ENCODE results near the gene DNAJC18.

DNAJC18 gene

GRCh38 chr5:139422307-139422893 is 16.9 kb downstream of the DNAJC18 start:
- Histone ChIP-seq H3K27me3 (ENCODE audit: control insufficient read depth, insufficient read depth, low read length) (no peaks in the 10 kb centered on the region), H3K9ac (ENCODE audit: low read depth, low read length) (no peak overlapping the region), H3K27ac (ENCODE audit: low read depth, low read length) (no peak overlapping the region), H3K4me1 (ENCODE audit: control insufficient read depth, insufficient read depth, low read length) (peaks cover 14% of the 10 kb centered on the region), H3K9me3 (ENCODE audit: control insufficient read depth, insufficient read depth, low read length) (no peaks in the 10 kb centered on the region), H3K36me3 (ENCODE audit: control insufficient read depth, insufficient read depth, low read length) (peaks cover 69% of the 10 kb centered on the region), H3K4me3 (ENCODE audit: low read depth, low read length) (no peak overlapping the region)

- Histone ChIP-seq H3K4me3 (ENCODE audit: low read depth, low read length) (no peak overlapping the region), H3K9me3 (ENCODE audit: control insufficient read depth, insufficient read depth, low read length) (no peaks in the 10 kb centered on the region), H3K27ac (ENCODE audit: low read depth, low read length) (peak overlapping the region; percentile 34), H3K27me3 (ENCODE audit: control insufficient read depth, insufficient read depth, low read length) (no peaks in the 10 kb centered on the region), H3K4me1 (ENCODE audit: control insufficient read depth, insufficient read depth, low read length) (peaks cover 14% of the 10 kb centered on the region), H3K9ac (ENCODE audit: low read depth, low read length) (no peak overlapping the region), H3K36me3 (ENCODE audit: control insufficient read depth, insufficient read depth, low read length) (peaks cover 58% of the 10 kb centered on the region)
These were observed 19.8 kb downstream of the DNAJC18 start for GRCh38 chr5:139419226-139420192.

GRCh38 chr5:139418793-139419192 is 20.5 kb downstream of the DNAJC18 start:
- Histone ChIP-seq H3K27me3 (ENCODE audit: control insufficient read depth, insufficient read depth, low read length) (no peaks in the 10 kb centered on the region), H3K4me1 (ENCODE audit: control insufficient read depth, insufficient read depth, low read length) (peaks cover 14% of the 10 kb centered on the region), H3K9me3 (ENCODE audit: control insufficient read depth, insufficient read depth, low read length) (no peaks in the 10 kb centered on the region), H3K36me3 (ENCODE audit: control insufficient read depth, insufficient read depth, low read length) (peaks cover 58% of the 10 kb centered on the region), H3K4me3 (ENCODE audit: low read depth, low read length) (no peak overlapping the region), H3K27ac (ENCODE audit: low read depth, low read length) (no peak overlapping the region), H3K9ac (ENCODE audit: low read depth, low read length) (no peak overlapping the region)

- no peak overlapping the region for H3K9ac ChIP-seq (ENCODE audit: low read depth, low read length)
These were observed 22.1 kb downstream of the DNAJC18 start for GRCh38 chr5:139417214-139417613.

GRCh38 chr5:139416651-139417050 is 22.7 kb downstream of the DNAJC18 start:
- Histone ChIP-seq H3K36me3 (ENCODE audit: control insufficient read depth, insufficient read depth, low read length) (peaks cover 55% of the 10 kb centered on the region), H3K4me3 (ENCODE audit: low read depth, low read length) (no peak overlapping the region), H3K9ac (ENCODE audit: low read depth, low read length) (no peak overlapping the region), H3K9me3 (ENCODE audit: control insufficient read depth, insufficient read depth, low read length) (no peaks in the 10 kb centered on the region), H3K27me3 (ENCODE audit: control insufficient read depth, insufficient read depth, low read length) (no peaks in the 10 kb centered on the region), H3K27ac (ENCODE audit: low read depth, low read length) (no peak overlapping the region), H3K4me1 (ENCODE audit: control insufficient read depth, insufficient read depth, low read length) (peaks cover 14% of the 10 kb centered on the region)

More at GRCh38 chr5:139417214-139417613, 22.1 kb downstream of the DNAJC18 start:
- H3K9me3 ChIP-seq (ENCODE audit: control insufficient read depth, insufficient read depth, low read length) = no peaks in the 10 kb centered on the region
- no peak overlapping the region for H3K27ac ChIP-seq (ENCODE audit: low read depth, low read length)
- no peaks in the 10 kb centered on the region for H3K27me3 ChIP-seq (ENCODE audit: control insufficient read depth, insufficient read depth, low read length)
- no peak overlapping the region for H3K4me3 ChIP-seq (ENCODE audit: low read depth, low read length)
- peaks cover 14% of the 10 kb centered on the region for H3K4me1 ChIP-seq (ENCODE audit: control insufficient read depth, insufficient read depth, low read length)
- peaks cover 55% of the 10 kb centered on the region for H3K36me3 ChIP-seq (ENCODE audit: control insufficient read depth, insufficient read depth, low read length)

GRCh38 chr5:139415869-139416268 is 23.5 kb downstream of the DNAJC18 start:
- Histone ChIP-seq H3K4me3 (ENCODE audit: low read depth, low read length) (no peak overlapping the region), H3K36me3 (ENCODE audit: control insufficient read depth, insufficient read depth, low read length) (peaks cover 54% of the 10 kb centered on the region), H3K9ac (ENCODE audit: low read depth, low read length) (no peak overlapping the region), H3K4me1 (ENCODE audit: control insufficient read depth, insufficient read depth, low read length) (peaks cover 14% of the 10 kb centered on the region), H3K27ac (ENCODE audit: low read depth, low read length) (no peak overlapping the region), H3K27me3 (ENCODE audit: control insufficient read depth, insufficient read depth, low read length) (no peaks in the 10 kb centered on the region), H3K9me3 (ENCODE audit: control insufficient read depth, insufficient read depth, low read length) (no peaks in the 10 kb centered on the region)

- Histone ChIP-seq H3K9me3 (ENCODE audit: control insufficient read depth, insufficient read depth, low read length) (no peaks in the 10 kb centered on the region), H3K4me1 (ENCODE audit: control insufficient read depth, insufficient read depth, low read length) (peaks cover 12% of the 10 kb centered on the region), H3K4me3 (ENCODE audit: low read depth, low read length) (no peak overlapping the region), H3K36me3 (ENCODE audit: control insufficient read depth, insufficient read depth, low read length) (peaks cover 48% of the 10 kb centered on the region), H3K9ac (ENCODE audit: low read depth, low read length) (no peak overlapping the region), H3K27me3 (ENCODE audit: control insufficient read depth, insufficient read depth, low read length) (no peaks in the 10 kb centered on the region), H3K27ac (ENCODE audit: low read depth, low read length) (no peak overlapping the region)
These were observed 24.0 kb downstream of the DNAJC18 start for GRCh38 chr5:139415221-139415861.

GRCh38 chr5:139414581-139415130 is 24.7 kb downstream of the DNAJC18 start:
- Histone ChIP-seq H3K36me3 (ENCODE audit: control insufficient read depth, insufficient read depth, low read length) (peaks cover 44% of the 10 kb centered on the region), H3K27me3 (ENCODE audit: control insufficient read depth, insufficient read depth, low read length) (no peaks in the 10 kb centered on the region), H3K27ac (ENCODE audit: low read depth, low read length) (no peak overlapping the region), H3K9me3 (ENCODE audit: control insufficient read depth, insufficient read depth, low read length) (no peaks in the 10 kb centered on the region), H3K4me3 (ENCODE audit: low read depth, low read length) (no peak overlapping the region), H3K4me1 (ENCODE audit: control insufficient read depth, insufficient read depth, low read length) (peaks cover 6% of the 10 kb centered on the region), H3K9ac (ENCODE audit: low read depth, low read length) (no peak overlapping the region)

GRCh38 chr5:139413963-139414362 is 25.4 kb downstream of the DNAJC18 start:
- H3K27ac ChIP-seq (ENCODE audit: low read depth, low read length) = no peak overlapping the region
- H3K27me3 ChIP-seq (ENCODE audit: control insufficient read depth, insufficient read depth, low read length) = no peaks in the 10 kb centered on the region
- peaks cover 37% of the 10 kb centered on the region for H3K36me3 ChIP-seq (ENCODE audit: control insufficient read depth, insufficient read depth, low read length)
- no peaks in the 10 kb centered on the region for H3K4me1 ChIP-seq (ENCODE audit: control insufficient read depth, insufficient read depth, low read length)
- H3K9me3 ChIP-seq (ENCODE audit: control insufficient read depth, insufficient read depth, low read length) = no peaks in the 10 kb centered on the region
- H3K4me3 ChIP-seq (ENCODE audit: low read depth, low read length) = no peak overlapping the region
- no peak overlapping the region for H3K9ac ChIP-seq (ENCODE audit: low read depth, low read length)

GRCh38 chr5:139413153-139413552 is 26.2 kb downstream of the DNAJC18 start:
- H3K36me3 ChIP-seq (ENCODE audit: control insufficient read depth, insufficient read depth, low read length) = peaks cover 29% of the 10 kb centered on the region

More at GRCh38 chr5:139413153-139413552, 26.2 kb downstream of the DNAJC18 start:
- Histone ChIP-seq H3K4me1 (ENCODE audit: control insufficient read depth, insufficient read depth, low read length) (no peaks in the 10 kb centered on the region), H3K4me3 (ENCODE audit: low read depth, low read length) (no peak overlapping the region), H3K27me3 (ENCODE audit: control insufficient read depth, insufficient read depth, low read length) (no peaks in the 10 kb centered on the region), H3K9ac (ENCODE audit: low read depth, low read length) (no peak overlapping the region), H3K9me3 (ENCODE audit: control insufficient read depth, insufficient read depth, low read length) (no peaks in the 10 kb centered on the region), H3K27ac (ENCODE audit: low read depth, low read length) (no peak overlapping the region)

All from HUES48 (cell line).